ENCODE results near the gene KCNG2.

KCNG2 gene

DNA sequence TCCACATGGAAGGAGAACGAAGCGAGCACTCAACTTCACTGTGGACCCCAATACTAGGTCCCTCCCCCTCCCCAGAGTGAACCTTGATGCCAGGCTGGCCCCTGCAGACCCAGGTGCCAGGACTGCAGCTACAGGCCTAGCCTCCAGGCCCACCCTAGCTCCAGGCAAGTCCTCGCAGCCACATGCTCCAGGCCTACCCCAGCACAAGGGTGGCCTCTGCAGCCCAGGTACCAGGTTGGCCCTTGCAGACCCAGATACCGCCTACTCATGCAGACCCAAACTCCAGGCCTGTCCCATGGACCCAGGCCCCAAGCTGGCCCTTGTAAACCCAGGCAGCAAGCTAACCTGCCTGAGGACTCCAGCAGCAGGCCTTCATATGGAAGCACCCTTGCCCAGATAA, 44.2 kb downstream of the KCNG2 start:
- TF ChIP-seq, protein P1, sequence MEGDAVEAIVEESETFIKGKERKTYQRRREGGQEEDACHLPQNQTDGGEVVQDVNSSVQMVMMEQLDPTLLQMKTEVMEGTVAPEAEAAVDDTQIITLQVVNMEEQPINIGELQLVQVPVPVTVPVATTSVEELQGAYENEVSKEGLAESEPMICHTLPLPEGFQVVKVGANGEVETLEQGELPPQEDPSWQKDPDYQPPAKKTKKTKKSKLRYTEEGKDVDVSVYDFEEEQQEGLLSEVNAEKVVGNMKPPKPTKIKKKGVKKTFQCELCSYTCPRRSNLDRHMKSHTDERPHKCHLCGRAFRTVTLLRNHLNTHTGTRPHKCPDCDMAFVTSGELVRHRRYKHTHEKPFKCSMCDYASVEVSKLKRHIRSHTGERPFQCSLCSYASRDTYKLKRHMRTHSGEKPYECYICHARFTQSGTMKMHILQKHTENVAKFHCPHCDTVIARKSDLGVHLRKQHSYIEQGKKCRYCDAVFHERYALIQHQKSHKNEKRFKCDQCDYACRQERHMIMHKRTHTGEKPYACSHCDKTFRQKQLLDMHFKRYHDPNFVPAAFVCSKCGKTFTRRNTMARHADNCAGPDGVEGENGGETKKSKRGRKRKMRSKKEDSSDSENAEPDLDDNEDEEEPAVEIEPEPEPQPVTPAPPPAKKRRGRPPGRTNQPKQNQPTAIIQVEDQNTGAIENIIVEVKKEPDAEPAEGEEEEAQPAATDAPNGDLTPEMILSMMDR (IDR thresholded peaks at IDR 0.05): no peak
- DNase-seq: no peak
- H3K9me3 Mint-ChIP-seq: peaks cover 37% of the 10 kb centered on the region
- H3K4me3 Mint-ChIP-seq: no peak overlapping the region
- H3K36me3 Mint-ChIP-seq (ENCODE audit: low read depth): no peaks in the 10 kb centered on the region
- no peak overlapping the region for H3K27ac Mint-ChIP-seq
- H3K27me3 Mint-ChIP-seq (ENCODE audit: low read depth, poor library complexity): peaks cover 19% of the 10 kb centered on the region
- H3K4me1 Mint-ChIP-seq: no peaks in the 10 kb centered on the region

DNA sequence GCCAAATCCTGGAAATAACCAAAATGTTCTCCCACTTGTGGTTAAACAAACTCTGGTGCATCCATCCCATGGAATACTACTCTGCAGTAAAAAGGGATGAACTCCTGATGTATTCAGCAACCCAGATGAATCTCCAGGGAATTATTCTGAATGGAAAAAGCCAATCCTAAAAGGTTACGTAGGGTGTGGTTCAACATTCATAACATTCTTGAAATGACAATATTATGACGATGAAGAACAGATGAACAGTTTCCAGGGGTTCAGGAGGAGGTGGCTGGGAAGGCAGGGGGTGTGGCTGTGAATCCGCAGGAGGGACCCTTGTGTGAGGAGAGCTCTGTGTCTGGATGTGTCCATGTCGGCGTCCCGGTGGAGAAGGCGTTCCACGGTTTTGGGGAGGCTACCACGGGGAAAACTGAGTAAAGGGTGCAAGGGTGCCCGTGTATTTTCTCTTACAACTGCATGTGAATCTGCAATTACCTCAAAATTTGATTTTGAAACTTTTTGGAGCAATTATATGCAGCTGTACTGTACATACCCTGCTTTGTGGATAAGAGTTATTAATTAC, 47.3 kb downstream of the KCNG2 start:
- Mint-ChIP-seq H3K27me3 (ENCODE audit: low read depth, poor library complexity) (peaks cover 6% of the 10 kb centered on the region), H3K4me1 (peaks cover 5% of the 10 kb centered on the region), H3K27ac (no peak overlapping the region), H3K9me3 (peaks cover 28% of the 10 kb centered on the region), H3K4me3 (no peak overlapping the region), H3K36me3 (ENCODE audit: low read depth) (no peaks in the 10 kb centered on the region)
- no peak for DNase-seq
- TF ChIP-seq, protein P1 (IDR thresholded peaks at IDR 0.05): no peak

DNA sequence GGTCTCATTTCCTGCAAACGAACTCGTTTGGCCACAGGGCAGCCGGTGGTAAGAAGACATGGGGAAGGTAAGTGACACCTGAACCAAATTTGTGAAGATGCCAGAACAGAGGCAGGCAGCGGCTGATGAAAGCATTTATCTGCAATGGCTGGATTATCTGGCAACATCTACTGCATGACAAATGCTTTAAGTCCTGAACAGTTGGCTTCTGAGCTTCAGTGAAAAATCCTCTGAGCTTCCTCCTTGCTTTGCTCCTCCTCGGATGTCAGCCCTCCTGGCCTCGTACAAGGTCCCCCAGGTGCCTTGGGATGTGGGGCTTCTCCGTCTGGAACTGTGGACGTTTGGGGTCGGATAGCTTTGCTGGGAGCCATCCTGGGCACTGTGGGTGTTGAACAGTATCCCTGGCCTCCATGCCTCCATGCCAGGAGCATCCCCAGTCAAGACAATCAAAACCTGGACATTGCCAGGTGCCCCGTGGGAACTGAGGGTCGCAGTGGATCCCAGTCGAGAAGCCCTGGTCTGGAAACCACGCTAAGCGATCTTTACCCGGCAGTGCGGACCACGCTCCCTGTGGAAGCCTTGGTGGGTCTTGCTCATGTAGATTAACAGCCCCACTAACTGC, 49.3 kb downstream of the KCNG2 start:
- peaks cover 24% of the 10 kb centered on the region for H3K9me3 Mint-ChIP-seq
- peak overlapping the region; percentile 28 for H3K27ac Mint-ChIP-seq
- no peak overlapping the region for H3K4me3 Mint-ChIP-seq
- H3K36me3 Mint-ChIP-seq (ENCODE audit: low read depth): no peaks in the 10 kb centered on the region
- peaks cover 6% of the 10 kb centered on the region for H3K27me3 Mint-ChIP-seq (ENCODE audit: low read depth, poor library complexity)
- TF ChIP-seq, protein P1 (IDR thresholded peaks at IDR 0.05): no peak
- DNase-seq: no peak
- H3K4me1 Mint-ChIP-seq: peaks cover 5% of the 10 kb centered on the region

DNA sequence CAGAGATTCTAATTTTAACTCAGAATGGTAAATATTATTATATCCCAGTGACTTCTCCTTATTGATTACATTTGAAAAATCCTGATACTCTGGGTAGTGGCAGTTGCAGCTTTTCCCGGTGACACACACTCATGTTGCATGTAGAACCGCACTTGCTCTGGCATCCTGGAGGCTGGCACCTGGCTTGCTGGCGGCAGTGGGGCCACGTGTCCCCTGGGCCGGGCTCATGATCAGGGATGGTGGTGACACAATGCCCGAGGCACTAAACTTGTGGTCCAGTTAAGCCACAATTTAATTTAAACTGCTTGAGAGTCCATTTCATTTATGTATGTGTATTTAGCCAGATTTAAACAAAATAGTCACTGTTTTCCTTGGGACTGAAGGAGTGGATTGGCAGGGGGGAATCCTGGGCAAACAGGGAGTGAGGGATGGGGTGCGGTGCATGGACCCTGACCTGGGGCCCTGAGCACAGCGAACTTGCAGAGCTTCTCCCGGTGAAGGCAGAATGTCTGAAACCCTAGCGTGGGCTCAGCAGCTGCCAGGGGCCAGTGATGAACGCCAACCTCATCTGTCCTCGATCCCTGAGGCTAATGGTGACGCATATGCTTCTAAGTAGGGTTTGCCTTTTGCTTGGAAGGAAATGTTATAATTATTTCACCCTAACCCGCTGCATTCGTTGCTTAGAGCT, 50.0 kb downstream of the KCNG2 start:
- DNase-seq: no peak
- H3K27me3 Mint-ChIP-seq (ENCODE audit: low read depth, poor library complexity): peaks cover 3% of the 10 kb centered on the region
- no peak overlapping the region for H3K4me3 Mint-ChIP-seq
- peaks cover 17% of the 10 kb centered on the region for H3K9me3 Mint-ChIP-seq
- TF ChIP-seq, protein P1 (IDR thresholded peaks at IDR 0.05): no peak
- H3K4me1 Mint-ChIP-seq: peaks cover 5% of the 10 kb centered on the region
- no peaks in the 10 kb centered on the region for H3K36me3 Mint-ChIP-seq (ENCODE audit: low read depth)
- H3K27ac Mint-ChIP-seq: no peak overlapping the region

DNA sequence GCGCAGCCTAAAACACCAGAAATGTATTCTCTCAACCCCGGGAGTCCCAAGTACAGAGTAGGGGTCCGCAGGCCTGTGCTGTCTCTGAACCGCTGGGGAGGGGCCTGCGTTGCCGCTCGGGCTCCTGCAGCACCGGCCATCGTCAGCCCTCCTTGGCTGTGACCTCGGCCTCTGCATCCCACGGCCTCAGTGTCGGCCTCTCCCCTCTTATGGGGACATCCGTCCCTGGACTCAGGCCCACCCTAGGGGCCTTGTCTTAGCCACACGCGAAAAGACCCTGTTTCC, 50.5 kb downstream of the KCNG2 start:
- peaks cover 10% of the 10 kb centered on the region for H3K4me1 Mint-ChIP-seq
- TF ChIP-seq, protein P1 (IDR thresholded peaks at IDR 0.05): no peak
- no peak overlapping the region for H3K4me3 Mint-ChIP-seq

More for the DNA sequence above, 50.5 kb downstream of the KCNG2 start:
- Mint-ChIP-seq H3K9me3 (peaks cover 17% of the 10 kb centered on the region), H3K27ac (no peak overlapping the region), H3K36me3 (ENCODE audit: low read depth) (no peaks in the 10 kb centered on the region), H3K27me3 (ENCODE audit: low read depth, poor library complexity) (peaks cover 7% of the 10 kb centered on the region)
- no peak for DNase-seq

Measured in nephron progenitor cell (in vitro differentiated cells).